Subcutaneous adipose tissue (tissue), 4 donors: ENCODE results near the gene KCNQ5. TPM values are rescaled to one million over a fixed set of nuclear protein-coding genes. Genes with fewer than 3 reads are reported as not detected.

Experiments
- CTCF ChIP-seq: fragments of 450-650 bp; IDR thresholded peaks from one replicate; pipeline ENCODE4 v1.5.1; 2016; ENCODE audit warnings: low read depth, mild to moderate bottlenecking, control low read depth, antibody characterized with exemption, moderate library complexity
- total RNA-seq, 4 donors: library from RNA; depleted of rRNA; stranded (reverse); fragments of >200 nt; gene quantifications; one replicate each; pipeline ENCODE4 v1.1.0, GENCODE V29; 2016

Gene KCNQ5
- total RNA-seq, 4 donors from 2014 or later = 0.17 TPM; not detected in 3

- TF ChIP-seq CTCF = no peak
Measured at GRCh38 chr6:73064266-73064665, 442.4 kb downstream of the KCNQ5 start.

DNA sequence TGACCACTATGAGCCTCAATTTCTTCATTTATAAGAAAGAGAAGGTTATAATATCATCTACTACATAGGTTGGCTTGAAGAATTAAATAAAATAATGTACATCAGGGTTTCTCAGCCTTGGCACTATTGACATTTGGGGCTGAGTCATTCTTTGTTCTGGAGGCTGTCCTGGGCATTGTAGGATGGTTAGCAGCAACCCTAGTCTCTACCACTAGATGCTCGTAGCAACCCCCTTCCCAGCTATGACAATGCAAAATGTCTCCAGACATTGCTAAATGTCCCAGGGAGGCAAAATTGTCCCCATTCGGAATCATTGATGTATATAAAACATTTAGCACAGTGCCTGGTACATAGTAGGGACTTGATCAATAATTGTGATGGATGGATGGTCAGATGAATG, 451.4 kb downstream of the KCNQ5 start:
- TF ChIP-seq CTCF = no peak

DNA sequence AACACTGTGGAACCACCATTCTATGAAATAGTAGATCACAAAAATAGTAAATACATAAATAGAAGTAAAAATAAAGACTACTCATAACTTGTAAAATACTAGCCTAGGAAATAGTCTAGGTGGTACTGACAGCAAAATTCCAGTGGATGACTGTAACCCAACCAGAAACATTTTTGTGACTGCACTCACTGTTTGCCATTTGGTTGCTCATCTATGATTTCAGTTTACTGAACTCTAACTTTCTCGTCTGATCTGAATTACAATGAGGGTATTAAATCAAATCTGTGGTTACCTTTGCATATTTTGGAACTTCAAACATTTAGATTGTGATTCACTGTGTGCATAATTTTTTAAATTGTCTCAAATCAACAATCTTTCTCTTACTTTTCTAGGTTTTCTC, 452.3 kb downstream of the KCNQ5 start:
- no peak for TF ChIP-seq CTCF

DNA sequence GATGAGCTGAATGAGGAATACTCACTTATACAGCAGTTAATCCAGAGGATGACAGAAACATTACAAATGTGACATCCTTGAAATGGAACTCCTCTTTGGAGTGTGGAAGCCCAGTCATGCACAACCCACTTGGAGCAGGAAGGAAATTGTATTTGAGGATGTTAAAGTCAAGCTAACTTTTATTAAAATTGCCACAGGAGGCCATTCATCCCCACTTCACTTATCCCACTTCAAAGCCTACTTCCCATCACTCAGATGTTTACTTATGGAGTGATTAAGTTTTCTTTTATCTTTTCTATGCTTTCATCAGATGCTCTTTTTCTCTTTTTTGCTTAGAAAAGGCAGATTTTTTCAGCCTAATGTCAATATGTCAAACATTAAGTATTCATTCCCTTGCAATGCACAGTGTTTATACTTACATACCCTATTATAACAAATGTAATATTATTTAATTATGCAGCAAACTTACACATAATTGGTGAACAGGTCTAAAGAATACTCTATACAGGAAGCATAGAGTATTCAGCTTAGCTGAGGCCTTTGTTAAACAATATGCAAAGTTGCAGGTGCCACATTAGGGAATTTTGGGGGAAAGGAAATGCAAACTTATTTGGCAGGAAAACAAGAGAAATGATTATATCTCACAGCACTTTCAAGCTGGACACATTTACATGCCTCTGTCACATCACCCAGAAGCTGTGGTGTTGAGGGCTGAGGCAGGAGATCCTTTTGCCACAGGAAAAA, 454.5 kb downstream of the KCNQ5 start:
- TF ChIP-seq CTCF = no peak

DNA sequence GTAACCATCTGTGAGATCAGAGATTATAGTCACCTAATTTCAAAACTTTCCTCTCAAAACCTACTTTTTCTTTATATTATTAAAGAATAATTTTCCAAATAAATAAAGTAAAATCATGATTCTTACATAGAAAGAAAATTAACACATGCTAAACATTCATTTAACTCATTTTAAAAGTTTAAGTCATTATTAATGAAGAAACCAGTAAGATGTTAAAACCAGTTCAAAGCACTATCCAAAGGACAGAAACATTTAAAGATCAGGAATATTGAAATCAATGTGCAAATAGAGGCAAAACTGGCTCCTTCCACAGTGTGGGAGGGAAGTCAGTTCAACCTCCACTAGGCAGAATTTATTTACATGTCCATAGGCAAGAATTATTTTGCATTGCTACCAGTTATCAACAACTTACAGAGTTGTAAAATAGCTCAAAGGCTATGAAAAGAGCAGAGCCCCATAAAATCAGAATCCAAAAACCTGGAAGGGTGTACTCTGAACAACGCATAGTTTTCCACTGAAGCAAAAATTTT, 456.5 kb downstream of the KCNQ5 start:
- TF ChIP-seq CTCF = no peak

GRCh38 chr6:73078908-73079610, 457.2 kb downstream of the KCNQ5 start:
- TF ChIP-seq CTCF = no peak

DNA sequence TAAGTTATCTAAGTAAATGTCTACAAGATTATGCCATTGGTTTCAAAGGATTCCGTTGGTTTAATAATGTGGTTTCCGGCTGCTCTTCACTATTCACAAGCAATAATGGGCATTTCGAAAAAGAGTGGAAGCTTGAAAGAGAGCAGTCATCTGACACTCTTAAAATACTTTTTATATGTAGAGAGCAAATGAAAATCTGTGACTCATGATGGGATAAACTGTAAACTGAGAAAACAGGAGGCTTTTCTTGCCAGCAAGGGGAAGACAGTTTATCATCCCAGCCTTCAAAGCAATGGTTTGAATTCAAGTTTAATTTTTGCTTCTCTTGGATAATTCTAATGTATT, 457.7 kb downstream of the KCNQ5 start:
- TF ChIP-seq CTCF = no peak
